Peyer's patch (tissue), 4 donors: Measurements from ENCODE around the gene PNLIPRP2.

Experiments used
- CTCF ChIP-seq, 6 experiments: fragments of 450-650 bp in 4 of 6; fragments of 200-600 bp in 2 of 6; sonication (generic) in 1 of 6; IDR thresholded peaks; one replicate each; pipeline ENCODE4 v1.5.1; 2017 to 2019; ENCODE audit warnings: antibody characterized with exemption in 6 of 6, mild to moderate bottlenecking in 3 of 6, moderate library complexity in 1 of 6
- POLR2A ChIP-seq, 2 donors: fragments of 450-650 bp; IDR thresholded peaks; one replicate each; pipeline ENCODE4 v1.5.1; 2017; ENCODE audit warnings: antibody characterized with exemption in 2 of 2, mild to moderate bottlenecking in 2 of 2, moderate library complexity in 2 of 2

DNA sequence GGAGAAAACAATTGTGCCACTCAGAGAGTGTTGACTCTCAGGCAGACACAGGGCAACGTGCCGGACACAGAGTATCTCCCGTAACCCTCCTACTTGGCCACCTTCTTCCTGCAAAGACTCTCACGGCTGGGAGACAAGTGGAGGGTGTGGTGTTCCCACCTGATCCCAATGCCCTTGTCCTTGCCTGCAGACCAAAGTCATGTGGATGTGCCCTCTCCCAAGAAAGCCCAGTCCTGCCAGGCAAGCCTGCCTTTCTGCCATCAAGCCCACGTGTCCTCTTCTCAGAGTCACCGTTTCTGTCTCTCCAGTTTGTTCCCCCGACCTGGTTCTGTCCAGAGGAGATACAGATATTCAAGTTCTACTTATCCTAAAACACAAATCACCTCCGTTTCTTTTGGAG is 723 bp downstream of the PNLIPRP2 start:
- TF ChIP-seq POLR2A (IDR thresholded peaks at IDR 0.05) (no peak), CTCF (IDR thresholded peaks at IDR 0.05) (no peak)
